ENCODE measurements around the gene NDUFS4.

Gene NDUFS4

GRCh38 chr5:53712327-53712726, 151.9 kb downstream of the NDUFS4 start:
- TF ChIP-seq, protein P1, sequence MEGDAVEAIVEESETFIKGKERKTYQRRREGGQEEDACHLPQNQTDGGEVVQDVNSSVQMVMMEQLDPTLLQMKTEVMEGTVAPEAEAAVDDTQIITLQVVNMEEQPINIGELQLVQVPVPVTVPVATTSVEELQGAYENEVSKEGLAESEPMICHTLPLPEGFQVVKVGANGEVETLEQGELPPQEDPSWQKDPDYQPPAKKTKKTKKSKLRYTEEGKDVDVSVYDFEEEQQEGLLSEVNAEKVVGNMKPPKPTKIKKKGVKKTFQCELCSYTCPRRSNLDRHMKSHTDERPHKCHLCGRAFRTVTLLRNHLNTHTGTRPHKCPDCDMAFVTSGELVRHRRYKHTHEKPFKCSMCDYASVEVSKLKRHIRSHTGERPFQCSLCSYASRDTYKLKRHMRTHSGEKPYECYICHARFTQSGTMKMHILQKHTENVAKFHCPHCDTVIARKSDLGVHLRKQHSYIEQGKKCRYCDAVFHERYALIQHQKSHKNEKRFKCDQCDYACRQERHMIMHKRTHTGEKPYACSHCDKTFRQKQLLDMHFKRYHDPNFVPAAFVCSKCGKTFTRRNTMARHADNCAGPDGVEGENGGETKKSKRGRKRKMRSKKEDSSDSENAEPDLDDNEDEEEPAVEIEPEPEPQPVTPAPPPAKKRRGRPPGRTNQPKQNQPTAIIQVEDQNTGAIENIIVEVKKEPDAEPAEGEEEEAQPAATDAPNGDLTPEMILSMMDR (conservative IDR thresholded peaks at IDR 0.05; ENCODE audit: low read length), result no peak
- DNase-seq (ENCODE audit: low read depth), result peak; percentile 57
- H3K4me3 ChIP-seq (ENCODE audit: low read length), result no peak overlapping the region

DNA sequence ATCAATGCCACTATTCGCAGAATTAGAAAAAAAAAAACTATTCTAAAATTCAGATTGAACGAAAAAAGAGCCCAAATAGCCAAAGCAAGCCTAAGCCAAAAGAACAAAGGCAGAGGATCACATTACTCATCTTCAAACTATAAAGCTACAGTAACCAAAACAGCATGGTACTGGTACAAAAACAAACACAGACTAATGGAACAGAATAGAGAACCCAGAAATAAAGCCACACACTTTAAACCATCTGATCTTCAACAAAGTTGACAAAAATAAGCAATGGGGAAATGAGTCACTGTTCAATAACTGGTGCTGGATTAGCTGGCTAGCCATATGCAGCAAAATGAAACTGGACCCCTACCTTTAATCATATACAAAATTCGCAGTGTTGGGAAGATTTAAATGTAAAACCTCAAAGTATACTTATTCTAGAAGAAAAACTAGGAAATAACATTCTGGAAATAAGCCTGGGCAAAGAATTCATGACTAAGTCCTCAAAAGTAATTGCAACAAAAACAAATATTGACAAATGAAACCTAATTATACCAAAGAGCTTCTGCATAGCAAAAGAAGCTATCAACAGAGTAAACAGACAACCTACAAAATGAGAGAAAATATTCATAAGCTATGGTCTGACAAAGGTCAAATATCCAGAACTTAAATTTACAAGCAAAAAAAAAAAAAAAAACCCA, 153.7 kb downstream of the NDUFS4 start:
- TF ChIP-seq, protein P1 (conservative IDR thresholded peaks at IDR 0.05; ENCODE audit: low read length), result no peak
- no peak for DNase-seq (ENCODE audit: low read depth)
- H3K4me3 ChIP-seq (ENCODE audit: low read length), result no peak overlapping the region

GRCh38 chr5:53714667-53715010, 154.2 kb downstream of the NDUFS4 start:
- peak; percentile 22 for DNase-seq (ENCODE audit: low read depth)
- no peak overlapping the region for H3K4me3 ChIP-seq (ENCODE audit: low read length)
- TF ChIP-seq, protein P1 (conservative IDR thresholded peaks at IDR 0.05; ENCODE audit: low read length), result no peak

DNA sequence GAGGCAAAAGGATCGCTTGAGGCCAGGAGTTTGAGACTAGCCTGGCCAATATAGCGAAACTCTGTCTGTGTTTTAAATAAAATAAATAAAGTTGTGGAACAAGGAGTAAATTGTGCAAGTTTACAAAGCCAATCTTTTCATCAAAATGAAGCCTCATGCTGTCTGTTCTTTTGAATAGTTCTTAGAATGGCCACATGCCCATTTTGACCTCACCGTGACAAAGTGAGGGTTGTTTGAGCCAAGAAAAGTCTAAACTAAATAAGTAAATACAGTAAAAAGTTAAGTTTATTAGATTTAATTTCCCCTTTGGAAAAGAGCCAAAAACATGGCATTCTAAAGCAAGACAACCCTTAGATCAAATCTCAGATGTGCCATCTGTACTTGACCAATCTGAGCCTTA, 165.7 kb downstream of the NDUFS4 start:
- no peak for DNase-seq (ENCODE audit: low read depth)
- no peak overlapping the region for H3K4me3 ChIP-seq (ENCODE audit: low read length)
- TF ChIP-seq, protein P1 (conservative IDR thresholded peaks at IDR 0.05; ENCODE audit: low read length), result no peak

GRCh38 chr5:53730943-53731342, 170.5 kb downstream of the NDUFS4 start:
- no peak for DNase-seq (ENCODE audit: low read depth)
- H3K4me3 ChIP-seq (ENCODE audit: low read length), result no peak overlapping the region
- TF ChIP-seq, protein P1 (conservative IDR thresholded peaks at IDR 0.05; ENCODE audit: low read length), result no peak
